ENCODE measurements around the gene PDE2A. TPM values are rescaled to one million over a fixed set of nuclear protein-coding genes. Genes with fewer than 3 reads are reported as not detected.

The PDE2A gene
- total and polyA plus RNA-seq, 2 donors (not counting 1 experiment from before 2014, with no cell fraction given): 0.88 to 2.9 TPM

- CTCF ChIA-PET: interaction anchor here (0.5 to 1.5 kb wide), 2 partner anchors 23 to 649 kb away, joined by 3 to 6 read pairs; no protein-coding TSS in a partner anchor
- Histone ChIP-seq H3K4me3 (ENCODE audit: control extremely low read depth in 1 of 5, extremely low read depth in 1 of 5, insufficient read depth in 1 of 5, low read depth in 2 of 5, low read length in 4 of 5) (no peak overlapping the region), H3K27me3 (replicated peaks in 1 of 4; ENCODE audit: control extremely low read depth in 1 of 4, control insufficient read depth in 3 of 4, insufficient read depth in 4 of 4, low read length in 3 of 4) (peaks cover 0 to 29% (median 15%) of the 10 kb centered on the region in 4 experiments), H3K36me3 (replicated peaks in 1 of 2; ENCODE audit: control extremely low read depth in 1 of 2, control insufficient read depth in 1 of 2, extremely low read depth in 1 of 2, insufficient read depth in 2 of 2, low read length in 1 of 2) (no peaks in the 10 kb centered on the region), H3K27ac (ENCODE audit: low read length in 2 of 2) (no peak overlapping the region), H4K20me1 (ENCODE audit: control insufficient read depth, insufficient read depth, low read length, poor library complexity, severe bottlenecking) (no peaks in the 10 kb centered on the region), H3K9me3 (ENCODE audit: control extremely low read depth in 1 of 3, control insufficient read depth in 2 of 3, insufficient read depth in 1 of 3, low read length in 2 of 3) (peaks cover 0 to 3% (median 0%) of the 10 kb centered on the region in 3 donors), H3K4me1 (ENCODE audit: control insufficient read depth in 2 of 2, insufficient read depth in 2 of 2, low read length in 2 of 2) (peaks cover 21 to 23% of the 10 kb centered on the region in 2 donors), H3K79me2 (ENCODE audit: control insufficient read depth, insufficient read depth, low read length) (no peaks in the 10 kb centered on the region), H2AFZ (ENCODE audit: insufficient read depth, low read depth, low read length, poor library complexity, severe bottlenecking) (no peak overlapping the region), H3K9ac (ENCODE audit: low read length) (no peak overlapping the region), H3K4me2 (replicated peaks; ENCODE audit: low read depth, low read length, poor library complexity, severe bottlenecking) (no peak overlapping the region)
- peaks cover 40% of the 10 kb centered on the region for H3K27me3 Mint-ChIP-seq
- TF ChIP-seq EZH2 (IDR thresholded peaks at IDR 0.05; ENCODE audit: borderline replicate concordance, insufficient read depth, low read depth, low read length, poor library complexity, severe bottlenecking): no peak
- no peaks in the 10 kb centered on the region for H3K9me3 Mint-ChIP-seq (ENCODE audit: insufficient read depth)
- POLR2A ChIA-PET: no interaction called here
- H3K4me3 Mint-ChIP-seq: no peak overlapping the region
- no peak overlapping the region for H3K27ac Mint-ChIP-seq
- ATAC-seq (ENCODE audit: low read depth) (no peak), DNase-seq (no peak)
- peaks cover 28% of the 10 kb centered on the region for H3K4me1 Mint-ChIP-seq
- 89% methylated on average over 9 of the region's 9 CpGs for WGBS (ENCODE audit: insufficient coverage)
- intact Hi-C loops (cut with micrococcal nuclease): no loop called here
Observed at GRCh38 chr11:72595292-72595684, 78.9 kb downstream of the PDE2A start.

DNA sequence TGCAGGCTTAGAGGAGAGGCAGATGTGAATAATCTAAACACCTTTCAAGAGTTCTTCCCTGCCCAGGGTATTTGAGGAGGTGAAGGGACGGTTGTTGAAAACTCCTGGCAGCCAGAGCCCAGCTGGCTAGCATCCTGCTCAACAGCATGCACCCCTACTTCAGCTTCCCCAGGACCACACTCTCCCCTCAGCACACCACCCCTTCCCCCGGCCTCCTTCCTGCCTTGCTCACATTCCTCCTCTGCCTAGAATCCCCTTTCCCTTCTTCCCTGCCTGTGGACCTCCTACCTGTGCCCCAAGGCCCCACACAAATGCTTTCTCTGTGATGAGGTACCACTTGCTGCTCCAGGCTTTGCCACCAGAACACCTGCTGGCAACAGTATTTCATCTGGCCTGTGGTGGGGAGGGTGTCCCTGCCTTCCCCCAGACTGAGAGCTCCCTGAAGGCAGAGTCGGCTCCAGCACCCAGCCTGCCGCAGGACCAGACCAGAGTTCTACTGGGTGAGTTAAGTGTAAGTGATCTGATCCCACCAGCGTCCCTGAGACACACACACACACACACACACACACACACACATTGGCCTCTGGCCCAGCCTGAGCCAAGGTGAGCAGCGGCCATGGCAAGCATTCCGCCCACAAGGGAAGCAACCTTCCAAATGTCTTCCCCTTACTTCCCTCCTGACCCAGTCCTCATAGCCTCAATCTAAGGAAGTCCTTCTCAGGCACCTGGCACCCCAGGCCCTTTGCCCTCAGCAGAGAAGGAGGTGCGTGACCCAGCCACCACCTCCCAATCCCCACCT is 79.5 kb downstream of the PDE2A start:
- intact Hi-C loops (cut with micrococcal nuclease): no loop called here
- 92% methylated on average over 4 of the region's 8 CpGs for WGBS (ENCODE audit: insufficient coverage)
- Histone ChIP-seq H3K9ac (ENCODE audit: low read length) (no peak overlapping the region), H3K79me2 (ENCODE audit: control insufficient read depth, insufficient read depth, low read length) (no peaks in the 10 kb centered on the region), H3K9me3 (ENCODE audit: control extremely low read depth in 1 of 3, control insufficient read depth in 2 of 3, insufficient read depth in 1 of 3, low read length in 2 of 3) (peaks cover 0 to 6% (median 0%) of the 10 kb centered on the region in 3 donors), H3K4me3 (ENCODE audit: control extremely low read depth in 1 of 5, extremely low read depth in 1 of 5, insufficient read depth in 1 of 5, low read depth in 2 of 5, low read length in 4 of 5) (no peak overlapping the region), H3K4me2 (replicated peaks; ENCODE audit: low read depth, low read length, poor library complexity, severe bottlenecking) (no peak overlapping the region), H3K27ac (ENCODE audit: low read length in 2 of 2) (no peak overlapping the region), H2AFZ (ENCODE audit: insufficient read depth, low read depth, low read length, poor library complexity, severe bottlenecking) (no peak overlapping the region), H3K27me3 (replicated peaks in 1 of 4; ENCODE audit: control extremely low read depth in 1 of 4, control insufficient read depth in 3 of 4, insufficient read depth in 4 of 4, low read length in 3 of 4) (peaks cover 0 to 35% (median 18%) of the 10 kb centered on the region in 4 experiments), H3K36me3 (replicated peaks in 1 of 2; ENCODE audit: control extremely low read depth in 1 of 2, control insufficient read depth in 1 of 2, extremely low read depth in 1 of 2, insufficient read depth in 2 of 2, low read length in 1 of 2) (no peaks in the 10 kb centered on the region), H4K20me1 (ENCODE audit: control insufficient read depth, insufficient read depth, low read length, poor library complexity, severe bottlenecking) (no peaks in the 10 kb centered on the region), H3K4me1 (ENCODE audit: control insufficient read depth in 2 of 2, insufficient read depth in 2 of 2, low read length in 2 of 2) (peaks cover 27 to 29% of the 10 kb centered on the region in 2 donors)
- no peak for ATAC-seq (ENCODE audit: low read depth)
- H3K9me3 Mint-ChIP-seq (ENCODE audit: insufficient read depth): no peaks in the 10 kb centered on the region
- POLR2A ChIA-PET: no interaction called here
- DNase-seq: no peak
- H3K4me3 Mint-ChIP-seq: no peak overlapping the region
- TF ChIP-seq EZH2 (IDR thresholded peaks at IDR 0.05; ENCODE audit: borderline replicate concordance, insufficient read depth, low read depth, low read length, poor library complexity, severe bottlenecking): no peak
- TF ChIP-seq, protein P1, sequence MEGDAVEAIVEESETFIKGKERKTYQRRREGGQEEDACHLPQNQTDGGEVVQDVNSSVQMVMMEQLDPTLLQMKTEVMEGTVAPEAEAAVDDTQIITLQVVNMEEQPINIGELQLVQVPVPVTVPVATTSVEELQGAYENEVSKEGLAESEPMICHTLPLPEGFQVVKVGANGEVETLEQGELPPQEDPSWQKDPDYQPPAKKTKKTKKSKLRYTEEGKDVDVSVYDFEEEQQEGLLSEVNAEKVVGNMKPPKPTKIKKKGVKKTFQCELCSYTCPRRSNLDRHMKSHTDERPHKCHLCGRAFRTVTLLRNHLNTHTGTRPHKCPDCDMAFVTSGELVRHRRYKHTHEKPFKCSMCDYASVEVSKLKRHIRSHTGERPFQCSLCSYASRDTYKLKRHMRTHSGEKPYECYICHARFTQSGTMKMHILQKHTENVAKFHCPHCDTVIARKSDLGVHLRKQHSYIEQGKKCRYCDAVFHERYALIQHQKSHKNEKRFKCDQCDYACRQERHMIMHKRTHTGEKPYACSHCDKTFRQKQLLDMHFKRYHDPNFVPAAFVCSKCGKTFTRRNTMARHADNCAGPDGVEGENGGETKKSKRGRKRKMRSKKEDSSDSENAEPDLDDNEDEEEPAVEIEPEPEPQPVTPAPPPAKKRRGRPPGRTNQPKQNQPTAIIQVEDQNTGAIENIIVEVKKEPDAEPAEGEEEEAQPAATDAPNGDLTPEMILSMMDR (IDR thresholded peaks at IDR 0.05): no peak
- peaks cover 32% of the 10 kb centered on the region for H3K4me1 Mint-ChIP-seq
- CTCF ChIA-PET: interaction anchor here (0.5 to 1.5 kb wide), 4 partner anchors 10 to 650 kb away, joined by 3 to 6 read pairs (median 3); no protein-coding TSS in a partner anchor
- peaks cover 42% of the 10 kb centered on the region for H3K27me3 Mint-ChIP-seq
- no peak overlapping the region for H3K27ac Mint-ChIP-seq

Data from B cell (primary cell).